ENCODE data around the gene RNU6-7. TPM values are rescaled to one million over a fixed set of nuclear protein-coding genes. Genes with fewer than 3 reads are reported as not detected.

RNU6-7 gene
- total RNA-seq, 1 donor from 2014 or later: not detected

GRCh38 chr14:32246751-32247150 is 44.9 kb downstream of the RNU6-7 start:
- DNase-seq (no peak), ATAC-seq (no peak)
- H3K4me1 ChIP-seq: peaks cover 1% of the 10 kb centered on the region
- intact Hi-C loops (cut with DNase I): no loop called here
- H3K4me3 ChIP-seq: no peak overlapping the region
- no peaks in the 10 kb centered on the region for H3K27me3 ChIP-seq (ENCODE audit: low read depth)
- no peak for TF ChIP-seq CTCF (IDR thresholded peaks at IDR 0.05)
- H3K9me3 ChIP-seq: no peaks in the 10 kb centered on the region
- no peak overlapping the region for H3K27ac ChIP-seq
- H3K36me3 ChIP-seq: no peaks in the 10 kb centered on the region

DNA sequence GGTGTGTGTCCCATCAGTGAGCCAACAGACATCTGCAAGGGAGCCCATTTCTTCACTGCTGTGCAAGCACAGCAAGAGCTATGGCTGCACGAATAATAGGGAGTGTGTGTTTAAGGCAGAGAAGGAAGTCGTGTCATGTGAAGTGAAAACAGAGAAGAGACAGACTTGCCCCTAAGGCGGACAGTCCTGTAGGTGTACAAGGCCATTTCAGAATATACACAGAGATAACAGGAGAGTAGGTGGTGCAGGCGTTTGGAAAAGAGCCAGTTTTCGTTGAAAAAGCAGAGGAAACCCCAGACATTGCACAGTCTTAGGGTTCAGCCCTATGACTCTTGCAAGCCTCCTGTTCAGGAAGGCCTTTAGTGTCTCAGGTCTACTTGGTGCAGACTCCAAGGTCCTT is 47.5 kb downstream of the RNU6-7 start:
- Histone ChIP-seq H3K9me3 (no peaks in the 10 kb centered on the region), H3K4me3 (no peak overlapping the region), H3K27ac (no peak overlapping the region), H3K27me3 (ENCODE audit: low read depth) (no peaks in the 10 kb centered on the region), H3K4me1 (peaks cover 5% of the 10 kb centered on the region), H3K36me3 (no peaks in the 10 kb centered on the region)
- ATAC-seq (no peak), DNase-seq (no peak)
- intact Hi-C loops (cut with DNase I): no loop called here
- TF ChIP-seq CTCF (IDR thresholded peaks at IDR 0.05): no peak

DNA sequence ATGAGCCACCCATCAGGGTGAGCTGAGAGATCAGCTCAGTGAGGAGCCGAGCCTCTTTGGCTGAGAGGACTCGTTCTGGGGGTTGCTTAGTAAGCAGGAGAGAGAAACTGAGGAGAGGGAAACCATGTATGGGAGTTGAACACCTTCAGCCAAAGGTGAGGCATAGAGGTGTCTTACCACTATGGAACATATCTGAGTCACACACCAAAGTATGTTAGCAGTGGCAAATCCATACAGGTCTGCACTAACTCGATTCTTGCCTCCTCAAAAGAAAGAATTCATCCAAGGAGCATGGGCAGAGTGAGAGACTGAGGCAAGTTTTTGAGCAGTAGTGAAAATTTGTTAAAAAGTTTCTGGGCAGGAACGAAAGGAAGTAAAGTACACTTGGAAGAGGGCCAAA is 47.9 kb downstream of the RNU6-7 start:
- ATAC-seq (no peak), DNase-seq (no peak)
- no peaks in the 10 kb centered on the region for H3K36me3 ChIP-seq
- H3K9me3 ChIP-seq: no peaks in the 10 kb centered on the region
- TF ChIP-seq CTCF (IDR thresholded peaks at IDR 0.05): no peak
- no peak overlapping the region for H3K27ac ChIP-seq
- no peaks in the 10 kb centered on the region for H3K27me3 ChIP-seq (ENCODE audit: low read depth)
- H3K4me1 ChIP-seq: peaks cover 5% of the 10 kb centered on the region
- intact Hi-C loops (cut with DNase I): loop anchor here (5.0 to 10.0 kb wide), 4 partner anchors 177 to 735 kb away; no protein-coding TSS in a partner anchor
- no peak overlapping the region for H3K4me3 ChIP-seq

DNA sequence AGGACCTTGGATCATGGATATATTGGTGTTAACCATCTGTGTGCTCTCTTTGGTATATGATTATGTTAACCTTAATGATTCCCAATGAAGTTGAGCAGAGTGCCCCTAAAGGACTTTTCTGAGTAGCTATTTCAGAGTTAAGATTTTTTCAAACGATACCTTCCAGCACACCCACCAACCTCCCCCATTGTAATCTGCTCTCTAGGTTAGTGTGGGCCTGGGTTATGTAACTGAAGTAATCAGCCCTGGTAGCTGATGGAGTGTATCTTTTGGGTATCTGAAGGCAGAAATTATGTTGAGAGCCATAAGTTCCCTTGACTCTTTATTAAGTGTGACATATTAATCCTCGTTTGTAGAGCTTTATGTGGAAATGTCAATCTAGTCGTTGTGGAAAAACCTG is 48.8 kb downstream of the RNU6-7 start:
- no peaks in the 10 kb centered on the region for H3K36me3 ChIP-seq
- no peak overlapping the region for H3K4me3 ChIP-seq
- H3K27ac ChIP-seq: no peak overlapping the region
- DNase-seq (no peak), ATAC-seq (no peak)
- intact Hi-C loops (cut with DNase I): loop anchor here (5.0 to 10.0 kb wide), 4 partner anchors 178 to 736 kb away; no protein-coding TSS in a partner anchor
- H3K27me3 ChIP-seq (ENCODE audit: low read depth): no peaks in the 10 kb centered on the region
- H3K4me1 ChIP-seq: peaks cover 5% of the 10 kb centered on the region
- no peaks in the 10 kb centered on the region for H3K9me3 ChIP-seq
- TF ChIP-seq CTCF (IDR thresholded peaks at IDR 0.05): no peak

DNA sequence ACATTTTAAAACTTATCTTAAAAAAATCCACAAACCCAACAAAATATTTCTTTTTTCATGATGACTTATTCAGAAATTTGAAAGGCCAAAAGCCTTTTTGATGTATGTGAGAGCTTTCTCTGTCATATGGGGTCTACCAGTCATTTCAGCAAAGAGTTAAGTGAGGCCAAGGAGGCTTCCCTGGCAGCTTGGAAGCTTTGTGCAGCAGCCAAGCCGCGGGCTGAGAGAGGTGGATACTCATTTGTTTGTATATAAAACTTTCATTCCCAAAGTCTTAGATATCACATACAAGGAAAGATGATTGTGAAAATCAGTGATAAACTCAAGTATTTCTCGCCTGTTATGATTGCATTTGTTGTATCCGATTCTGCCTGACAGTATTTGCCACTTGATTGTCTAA is 49.7 kb downstream of the RNU6-7 start:
- DNase-seq (no peak), ATAC-seq (no peak)
- Histone ChIP-seq H3K9me3 (no peaks in the 10 kb centered on the region), H3K36me3 (no peaks in the 10 kb centered on the region), H3K4me3 (no peak overlapping the region), H3K4me1 (peaks cover 5% of the 10 kb centered on the region), H3K27me3 (ENCODE audit: low read depth) (no peaks in the 10 kb centered on the region), H3K27ac (no peak overlapping the region)
- no peak for TF ChIP-seq CTCF (IDR thresholded peaks at IDR 0.05)
- intact Hi-C loops (cut with DNase I): loop anchor here (5.0 to 10.0 kb wide), 4 partner anchors 179 to 737 kb away; no protein-coding TSS in a partner anchor

Other genes starting within 250 kb of the RNU6-7 start
- 97.9 TPM for gene ARHGAP5, start 124.7 kb upstream of the RNU6-7 start, total RNA-seq
- not detected for gene RNU6-8, start 1.2 kb downstream of the RNU6-7 start, total RNA-seq
- 8.6 TPM for gene AKAP6, start 127.3 kb downstream of the RNU6-7 start, total RNA-seq